HTR-8/SVneo (cell line): Measurements from ENCODE around the gene RO60.

ENCODE experiments used
- DNase-seq: peaks from one replicate; pipeline ENCODE4 v3.0.0; 2011; ENCODE audit warnings: low spot score, mixed read lengths; ENCODE audit not compliant: insufficient read length
- FAIRE-seq: peaks from 2 replicates; lab custom pipeline; 2011; peaks lifted over from hg19 to GRCh38; lab: Jason Lieb, UNC

Gene RO60

DNA sequence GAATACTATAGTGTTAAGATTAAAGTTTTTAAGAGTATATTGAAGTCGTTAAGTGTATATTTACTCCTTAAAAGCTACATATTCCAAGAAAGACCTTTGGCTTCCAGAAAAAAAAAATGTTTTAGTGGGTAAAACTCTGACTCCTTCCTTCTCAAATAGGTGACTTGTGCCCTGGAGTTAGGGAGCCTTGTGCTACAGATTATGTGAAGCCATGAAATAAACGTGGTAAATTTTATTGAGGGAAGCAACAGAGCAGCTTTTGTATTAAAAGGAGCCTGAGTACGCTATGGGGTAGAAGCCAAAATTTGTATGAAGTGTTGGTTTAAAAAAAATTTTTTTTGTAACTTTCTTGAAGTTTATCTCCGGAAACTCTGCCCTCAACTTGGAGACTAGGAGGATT, 994 bp downstream of the RO60 start:
- FAIRE-seq (no peak), DNase-seq (no peak)

DNA sequence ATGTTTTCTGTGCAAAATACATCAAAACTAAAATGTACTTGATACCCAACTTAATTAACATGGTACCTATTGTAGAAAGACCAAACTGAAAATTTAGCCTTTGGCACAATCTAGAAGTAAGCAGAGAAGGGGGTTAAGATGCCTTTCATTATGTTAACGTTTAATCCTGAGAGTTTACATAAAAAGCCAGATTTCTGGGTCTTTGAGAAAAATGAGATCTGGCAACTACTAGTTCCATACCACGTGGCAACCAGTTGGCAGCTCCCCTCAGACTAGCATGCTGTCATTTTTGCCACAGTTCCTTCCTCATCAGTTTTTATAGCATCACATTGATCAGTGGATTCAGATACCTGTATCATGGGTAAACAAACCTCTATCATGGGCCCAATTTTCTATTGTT, 1.5 kb downstream of the RO60 start:
- DNase-seq (no peak), FAIRE-seq (no peak)

DNA sequence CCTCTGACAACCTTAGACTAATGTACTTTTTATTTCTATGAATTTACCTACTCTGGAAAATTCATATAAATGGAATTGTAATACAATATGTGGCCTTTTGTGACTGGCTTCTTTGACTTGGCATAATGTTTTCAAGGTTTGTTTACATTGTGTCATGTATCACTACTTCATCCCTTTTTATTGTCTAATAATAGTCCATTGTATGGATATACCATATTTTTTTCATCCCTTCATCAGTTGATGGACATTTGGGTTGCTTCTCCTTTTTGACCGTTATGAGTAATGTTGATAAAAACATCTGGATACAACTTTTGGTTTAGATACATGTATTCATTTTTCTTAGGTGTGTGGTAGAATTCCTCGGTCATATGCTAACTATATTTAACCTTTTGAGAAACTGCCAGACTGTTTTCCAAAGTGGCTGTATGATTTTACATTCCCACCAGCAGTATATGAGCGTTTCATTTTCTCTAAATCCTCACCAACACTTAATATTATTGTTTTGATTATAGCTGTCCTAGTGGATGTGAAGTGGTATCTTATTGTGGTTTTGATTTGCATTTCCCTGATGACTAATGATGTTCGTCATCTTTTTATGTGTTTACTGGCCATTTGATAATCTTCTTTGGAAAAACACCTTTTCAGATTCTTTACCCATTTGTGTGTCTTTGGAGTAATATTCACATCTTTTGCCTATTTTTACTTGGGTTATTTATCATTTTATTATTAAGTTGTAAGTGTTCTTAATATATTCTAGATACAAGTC, 3.5 kb downstream of the RO60 start:
- FAIRE-seq (no peak), DNase-seq (no peak)

DNA sequence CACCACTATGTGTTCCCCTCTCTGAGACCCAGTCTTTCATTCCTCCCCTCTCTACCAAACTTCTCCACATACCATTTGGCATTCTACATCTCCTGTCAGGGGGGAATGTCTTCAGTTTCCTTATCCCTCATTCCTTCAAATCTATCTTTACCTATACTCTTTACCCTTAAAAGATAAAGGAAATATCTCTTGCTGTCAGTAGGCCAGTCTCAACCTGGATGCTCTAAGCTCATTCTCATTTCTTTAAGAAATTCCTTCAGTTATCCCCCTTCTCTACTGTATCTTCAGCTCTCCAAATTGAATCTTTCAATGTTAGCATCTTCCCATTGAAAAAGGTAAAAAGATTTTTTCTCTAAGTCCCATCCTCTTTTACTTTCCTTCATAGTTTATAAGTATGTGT, 6.5 kb downstream of the RO60 start:
- DNase-seq = no peak
- FAIRE-seq = no peak

DNA sequence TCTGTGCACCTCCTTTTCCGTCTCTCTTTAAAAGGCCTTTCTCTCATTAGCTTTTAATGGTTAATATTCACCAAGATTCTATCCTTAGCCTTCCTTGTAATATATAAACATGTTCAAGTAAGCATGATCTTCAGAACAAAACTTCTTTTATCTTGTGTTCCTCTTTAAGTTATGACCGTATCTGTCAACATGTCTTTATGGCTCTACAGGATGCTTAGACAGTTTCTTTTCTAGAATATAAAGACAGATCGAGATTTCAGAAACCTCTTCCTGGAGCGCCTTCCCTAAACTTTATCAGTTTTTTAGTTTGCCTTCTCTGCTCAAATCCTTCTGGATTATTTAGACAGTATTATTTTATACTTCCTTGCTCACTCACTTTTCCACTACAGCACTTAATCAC, 7.2 kb downstream of the RO60 start:
- DNase-seq (no peak), FAIRE-seq (no peak)

DNA sequence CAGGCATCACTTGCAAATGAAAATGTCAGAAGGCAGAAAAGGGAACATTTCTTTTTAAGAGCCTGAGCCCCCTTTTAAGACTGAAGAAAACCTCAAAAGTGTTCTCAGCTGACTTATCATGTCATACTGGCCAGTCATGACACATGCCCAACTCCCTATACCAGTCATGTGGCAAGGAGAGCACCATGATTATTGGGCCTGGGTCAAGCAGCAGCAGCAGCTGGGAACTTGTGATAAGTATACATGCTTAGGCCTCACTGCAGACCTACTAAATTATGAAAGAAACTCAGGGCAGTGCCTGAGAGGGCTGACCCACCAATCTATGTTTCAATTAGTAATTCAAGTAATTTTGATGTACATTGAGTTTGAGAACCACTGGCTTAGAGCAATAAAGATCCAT, 8.6 kb downstream of the RO60 start:
- FAIRE-seq (no peak), DNase-seq (no peak)

DNA sequence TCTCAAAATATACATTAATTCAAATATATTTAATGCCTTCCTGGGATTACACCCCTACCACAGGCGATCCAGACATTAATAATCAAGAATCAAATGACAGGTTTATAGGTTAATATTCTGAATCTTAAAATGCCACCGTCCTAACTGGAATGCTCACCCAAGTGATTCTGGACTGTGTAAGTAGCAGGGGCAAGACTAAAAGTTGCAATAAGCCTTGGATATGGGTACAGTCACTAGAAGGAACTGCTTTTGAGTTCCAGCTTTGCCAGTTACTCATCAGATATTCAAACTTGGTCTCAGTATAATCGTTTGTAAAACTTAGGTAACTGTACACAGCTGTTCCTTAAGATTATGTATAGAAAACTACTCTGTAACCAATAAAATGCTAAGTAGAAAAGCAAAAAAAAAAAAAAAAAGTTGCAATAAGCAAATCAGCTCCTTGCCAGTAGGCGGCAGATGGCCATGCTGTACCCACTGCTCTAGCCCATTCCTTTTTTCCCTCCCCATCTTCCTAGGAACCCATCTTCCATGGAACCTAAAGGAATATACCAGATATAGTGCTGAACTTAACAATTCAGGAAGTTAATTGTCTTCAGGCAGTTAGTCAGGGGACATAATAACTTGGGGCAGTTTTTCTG, 10.5 kb downstream of the RO60 start:
- peak; percentile 15 for DNase-seq
- FAIRE-seq = no peak

DNA sequence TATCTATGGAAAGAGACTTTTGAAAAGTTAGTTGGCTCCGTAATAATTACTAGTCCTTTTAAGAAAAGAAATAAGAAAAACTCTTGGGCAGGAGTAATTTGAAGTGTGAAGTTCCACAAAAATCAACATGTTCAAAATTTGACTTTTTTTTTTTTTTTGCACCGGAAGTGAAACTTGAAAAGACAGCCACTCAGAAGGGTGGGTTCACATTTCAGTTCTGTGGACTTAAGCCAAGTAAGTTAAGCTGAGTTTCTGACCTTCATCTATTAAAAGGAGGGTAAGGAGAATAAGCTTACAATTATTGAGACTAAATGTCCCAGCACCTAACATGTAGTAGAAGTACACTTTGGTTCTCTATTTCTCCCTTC, 11.0 kb downstream of the RO60 start:
- FAIRE-seq = no peak

DNA sequence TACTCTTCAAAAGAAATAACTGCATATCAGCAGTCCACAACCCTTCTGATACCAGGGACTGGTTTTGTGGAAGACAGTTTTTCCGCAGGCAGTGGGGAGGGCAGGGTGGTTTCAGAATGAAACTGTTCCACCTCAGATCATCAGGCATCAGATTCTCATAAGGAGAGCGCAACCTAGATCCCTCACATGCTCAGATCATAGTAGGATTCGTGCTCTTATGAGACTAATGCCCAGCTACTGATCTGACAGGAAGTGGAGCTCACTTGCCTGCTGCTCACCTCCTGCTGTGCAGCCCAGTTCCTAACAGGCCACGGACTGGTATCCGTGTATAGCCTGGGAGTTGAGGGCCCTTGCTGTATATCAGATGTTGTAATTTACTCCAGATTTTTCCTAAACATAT, 11.5 kb downstream of the RO60 start:
- FAIRE-seq (no peak), DNase-seq (no peak)

More for the DNA sequence above, 11.0 kb downstream of the RO60 start:
- no peak for DNase-seq

DNA sequence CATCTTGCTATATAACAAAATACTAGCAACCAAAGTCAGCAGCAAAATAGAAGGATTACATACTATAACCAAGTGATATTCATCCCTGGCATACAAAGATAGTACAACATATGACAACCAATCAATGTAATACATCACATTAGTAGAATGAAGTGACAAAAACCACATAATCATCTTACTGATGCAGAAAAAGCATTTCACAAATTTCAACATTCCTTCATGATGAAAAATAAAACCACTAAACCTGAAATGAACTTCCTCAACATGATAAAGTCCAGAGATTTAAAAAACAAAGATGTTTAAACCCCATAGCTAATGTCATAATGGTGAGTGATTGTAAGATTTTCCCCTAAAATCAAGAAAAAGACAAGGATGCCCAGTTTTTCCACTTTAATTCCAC, 18.6 kb downstream of the RO60 start:
- FAIRE-seq (no peak), DNase-seq (no peak)

DNA sequence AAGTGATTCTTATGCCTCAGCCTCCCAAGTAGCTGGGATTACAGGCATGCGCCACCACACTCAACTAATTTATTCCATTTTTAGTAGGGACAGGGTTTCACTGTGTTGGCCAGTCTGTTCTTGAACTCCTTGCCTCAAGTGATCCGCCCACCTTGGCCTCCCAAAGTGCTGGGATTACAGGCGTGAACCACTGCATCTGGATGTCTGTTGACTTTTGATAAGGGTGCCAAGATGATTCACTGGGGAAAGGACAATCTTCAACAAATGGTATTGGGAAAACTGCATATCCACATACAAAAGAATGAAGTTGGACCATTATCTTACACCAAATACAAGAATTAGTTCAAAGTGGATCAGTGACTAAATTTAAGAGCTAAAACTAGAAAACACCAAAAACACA, 19.8 kb downstream of the RO60 start:
- FAIRE-seq (no peak), DNase-seq (no peak)

DNA sequence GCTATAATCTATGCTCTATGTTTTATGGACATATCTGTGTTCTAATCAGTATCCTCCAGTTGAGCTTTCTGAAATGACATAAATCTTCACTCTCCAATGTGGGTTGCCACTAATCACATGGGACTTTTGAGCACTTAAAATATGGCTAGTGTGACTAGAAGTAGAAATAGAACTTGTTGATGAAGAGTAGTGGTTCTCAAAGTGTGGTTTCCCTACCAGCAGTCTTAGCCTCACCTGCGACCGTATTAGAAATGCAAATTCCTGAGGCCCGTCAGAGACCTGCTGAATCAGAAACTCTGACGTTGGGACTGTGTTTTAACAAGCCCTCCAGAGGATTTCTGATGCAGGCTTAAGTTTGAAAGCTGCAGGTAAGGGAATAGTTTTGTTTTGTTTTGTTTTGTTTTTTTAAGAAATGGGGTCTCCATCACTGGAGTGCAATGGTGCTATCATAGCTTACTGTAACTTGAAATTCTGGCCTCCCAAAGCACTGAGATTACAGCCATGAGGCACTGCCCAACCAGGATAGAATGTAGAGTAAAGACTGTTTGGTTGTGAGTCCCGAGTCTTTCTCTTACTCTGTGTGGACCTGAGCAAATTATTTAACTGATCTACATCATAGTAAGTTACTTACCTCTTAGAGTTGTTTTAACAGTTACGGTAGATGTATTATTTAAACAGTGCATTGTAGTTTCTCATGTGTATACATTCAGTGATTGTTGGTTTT, 24.1 kb downstream of the RO60 start:
- DNase-seq (no peak), FAIRE-seq (no peak)

DNA sequence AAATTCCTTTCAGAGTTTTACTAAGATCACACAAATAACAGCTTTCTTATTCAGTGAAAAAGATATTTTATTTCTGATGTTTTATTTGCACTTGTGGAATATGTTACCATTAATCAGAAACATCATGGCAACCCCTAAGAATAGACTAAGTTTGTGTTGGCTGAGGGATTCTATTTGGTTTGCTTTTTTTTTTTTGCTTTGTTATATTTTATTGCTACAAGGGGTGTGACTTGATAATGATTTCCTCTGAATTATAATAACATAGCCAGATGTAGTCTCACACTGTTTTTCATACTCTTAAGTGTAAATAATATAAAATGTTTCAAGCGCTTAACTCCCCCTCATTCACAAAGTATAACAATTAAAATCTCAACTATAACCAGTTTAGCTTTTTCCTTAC, 25.9 kb downstream of the RO60 start:
- DNase-seq = no peak
- no peak for FAIRE-seq

DNA sequence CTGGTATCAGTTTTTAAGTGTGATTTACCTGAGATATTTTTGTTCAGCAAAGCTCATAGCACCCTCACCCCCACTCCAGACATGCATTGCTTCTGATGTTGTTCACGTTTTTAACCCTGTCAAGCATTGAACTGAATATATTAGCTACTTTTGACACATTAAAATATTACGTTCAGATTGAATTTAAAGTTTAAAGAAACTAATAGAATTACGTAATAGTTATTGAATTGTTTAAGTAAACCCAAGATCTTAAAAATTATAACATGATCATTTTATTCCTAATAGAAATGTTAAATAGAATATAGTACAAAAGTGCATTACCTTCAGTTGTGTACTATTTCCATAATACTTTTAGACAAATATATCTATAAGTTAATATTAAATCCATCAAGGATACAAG, 26.9 kb downstream of the RO60 start:
- FAIRE-seq (no peak), DNase-seq (no peak)

DNA sequence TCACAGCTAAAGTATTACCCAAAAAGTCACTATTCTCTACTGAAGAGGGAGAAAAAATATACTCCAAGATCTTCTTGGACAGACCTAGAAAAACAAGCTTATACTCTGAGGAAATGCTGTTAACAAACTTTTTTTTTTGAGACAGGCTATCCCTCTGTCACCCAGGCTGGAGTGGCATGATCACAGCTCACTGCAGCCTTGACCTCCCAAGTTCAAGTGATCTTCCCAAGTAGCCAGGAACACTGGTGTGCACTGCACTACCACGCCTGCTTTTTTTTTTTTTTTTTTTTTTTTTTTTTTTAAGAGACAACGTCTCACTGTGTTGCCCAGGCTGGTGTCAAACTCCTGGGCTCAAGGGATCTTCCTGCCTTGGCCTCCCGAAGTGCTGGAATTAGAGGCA, 28.5 kb downstream of the RO60 start:
- FAIRE-seq = no peak
- DNase-seq = no peak

DNA sequence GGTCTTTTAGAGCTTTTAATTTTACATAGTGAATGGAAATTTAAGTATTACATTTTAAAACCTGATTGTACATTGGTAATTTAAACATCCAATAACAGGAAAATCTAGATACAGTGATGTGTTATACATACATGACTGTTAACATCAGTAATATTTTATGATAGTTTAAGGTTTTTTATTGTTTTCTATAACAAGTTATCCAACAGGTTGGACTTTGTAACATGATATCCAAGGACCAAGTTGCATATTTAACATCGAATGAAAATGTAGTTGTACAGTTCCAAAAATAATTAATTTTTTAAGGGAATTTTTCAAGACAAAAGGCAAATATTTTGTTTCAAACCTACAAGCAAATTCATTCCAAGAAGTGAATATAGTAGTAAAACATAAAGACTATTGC, 31.5 kb downstream of the RO60 start:
- FAIRE-seq (no peak), DNase-seq (no peak)

DNA sequence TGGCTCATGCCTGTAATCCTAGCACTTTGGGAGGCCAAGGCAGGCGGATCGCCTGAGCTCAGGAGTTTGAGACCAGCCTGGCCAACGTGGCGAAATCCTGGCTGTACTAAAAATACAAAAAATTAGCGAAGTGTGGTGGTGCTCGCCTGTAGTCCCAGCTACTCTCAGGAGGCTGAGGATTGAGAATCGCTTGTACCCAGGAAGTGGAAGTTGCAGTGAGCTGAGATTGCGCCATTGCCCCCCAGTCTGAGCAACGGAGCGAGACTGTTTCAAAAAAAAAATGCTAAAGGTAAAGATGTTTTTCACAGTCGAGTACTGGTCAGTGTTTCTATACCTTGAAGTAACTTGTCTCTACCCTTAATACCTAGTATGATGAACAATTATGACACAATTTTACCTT, 34.7 kb downstream of the RO60 start:
- FAIRE-seq = no peak
- DNase-seq = no peak

DNA sequence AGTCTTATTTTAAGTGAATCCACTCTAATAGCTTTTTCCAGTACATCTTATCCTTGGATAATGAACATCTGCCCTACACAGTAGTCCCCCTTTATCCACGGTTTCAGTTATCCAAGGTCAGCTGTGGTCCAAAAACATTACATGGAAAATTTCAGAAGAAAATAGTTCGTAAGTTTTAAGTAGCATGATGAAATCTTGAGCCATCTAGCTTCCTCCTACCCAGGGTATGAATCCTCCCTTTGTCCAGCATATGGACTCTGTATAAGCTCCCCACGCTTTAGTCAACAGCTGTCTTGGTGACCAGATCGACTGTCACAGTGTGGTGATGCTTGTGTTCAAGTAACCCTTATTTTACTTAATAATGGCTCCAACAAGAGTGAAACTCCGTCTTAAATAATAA, 43.2 kb downstream of the RO60 start:
- FAIRE-seq (no peak), DNase-seq (no peak)

DNA sequence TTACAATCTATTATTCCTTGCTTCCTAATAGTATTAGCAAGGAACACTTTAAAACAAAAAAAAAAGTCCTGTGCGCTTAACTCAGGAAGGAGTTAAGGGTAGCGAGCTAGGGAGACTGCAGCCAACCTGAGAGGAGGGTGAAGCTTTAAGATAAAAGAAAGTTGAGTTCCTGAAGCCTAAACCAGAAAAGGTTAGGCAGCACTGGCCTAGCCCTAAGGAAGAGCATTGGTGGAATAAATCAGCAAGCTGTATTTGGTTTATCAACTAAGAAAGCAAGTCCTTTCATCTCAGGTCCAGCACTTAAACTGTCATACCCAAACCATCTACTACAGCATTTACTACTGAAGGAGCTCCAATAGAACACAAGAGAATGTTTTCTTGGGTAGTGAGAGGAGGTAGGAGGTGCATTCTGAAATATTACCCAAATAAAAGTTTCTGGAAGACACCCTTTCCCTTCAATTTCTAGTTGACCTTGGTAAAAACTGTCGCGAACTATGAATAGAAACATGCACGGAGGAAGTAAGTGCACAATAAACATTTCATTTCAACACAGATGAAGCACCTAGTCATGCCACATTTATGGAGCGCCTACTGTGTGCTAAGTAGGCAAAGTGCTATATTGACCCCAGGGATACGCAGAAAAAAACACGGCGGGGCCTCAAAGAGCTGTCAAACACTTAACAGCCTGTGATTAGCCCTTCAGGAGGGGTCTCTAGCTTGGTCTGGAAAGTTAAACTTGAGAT, 44.5 kb downstream of the RO60 start:
- DNase-seq = no peak
- no peak for FAIRE-seq

DNA sequence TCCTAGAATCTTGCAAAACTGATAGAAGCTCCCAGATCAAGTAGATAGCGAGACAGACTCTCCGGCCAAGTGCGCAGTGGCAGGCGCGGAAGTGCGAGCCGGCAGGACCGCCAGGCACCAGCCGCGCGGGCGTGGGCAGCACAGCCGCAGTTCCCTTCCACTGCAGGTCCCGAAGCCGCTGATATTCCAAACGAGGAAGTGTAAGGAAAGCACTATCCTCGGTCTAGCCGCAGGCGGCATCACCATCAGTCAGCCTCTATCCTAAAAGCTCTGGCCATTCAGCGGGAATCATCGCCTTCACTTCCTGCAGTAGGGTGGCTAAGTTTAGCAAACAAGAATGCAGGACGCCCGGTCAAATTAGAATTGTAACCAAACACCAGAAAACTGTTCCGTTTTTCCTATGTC, 45.1 kb downstream of the RO60 start:
- peak; percentile 41 for DNase-seq

More for the DNA sequence above, 45.1 kb downstream of the RO60 start:
- FAIRE-seq = no peak
